ENCODE data around the gene WNT9B.

WNT9B gene

GRCh38 chr17:46886310-46886663 lies 34.9 kb downstream of the WNT9B start:
- no peak overlapping the region for H3K4me3 ChIP-seq (ENCODE audit: low read depth, low read length)
- DNase-seq (ENCODE audit: low read depth): no peak
- TF ChIP-seq CTCF (conservative IDR thresholded peaks at IDR 0.05; ENCODE audit: low read depth, low read length): no peak

GRCh38 chr17:46887717-46888116 lies 36.3 kb downstream of the WNT9B start:
- no peak for TF ChIP-seq CTCF (conservative IDR thresholded peaks at IDR 0.05; ENCODE audit: low read depth, low read length)
- DNase-seq (ENCODE audit: low read depth): no peak
- H3K4me3 ChIP-seq (ENCODE audit: low read depth, low read length): no peak overlapping the region

- TF ChIP-seq CTCF (conservative IDR thresholded peaks at IDR 0.05; ENCODE audit: low read depth, low read length): no peak
- H3K4me3 ChIP-seq (ENCODE audit: low read depth, low read length): no peak overlapping the region
- no peak for DNase-seq (ENCODE audit: low read depth)
Measured at GRCh38 chr17:46888727-46889126, 37.3 kb downstream of the WNT9B start.

GRCh38 chr17:46889519-46889918 lies 38.1 kb downstream of the WNT9B start:
- no peak for DNase-seq (ENCODE audit: low read depth)
- H3K4me3 ChIP-seq (ENCODE audit: low read depth, low read length): no peak overlapping the region
- TF ChIP-seq CTCF (conservative IDR thresholded peaks at IDR 0.05; ENCODE audit: low read depth, low read length): no peak

GRCh38 chr17:46889992-46890564 lies 38.7 kb downstream of the WNT9B start:
- no peak for TF ChIP-seq CTCF (conservative IDR thresholded peaks at IDR 0.05; ENCODE audit: low read depth, low read length)
- no peak for DNase-seq (ENCODE audit: low read depth)
- no peak overlapping the region for H3K4me3 ChIP-seq (ENCODE audit: low read depth, low read length)

- DNase-seq (ENCODE audit: low read depth): no peak
- no peak for TF ChIP-seq CTCF (conservative IDR thresholded peaks at IDR 0.05; ENCODE audit: low read depth, low read length)
- H3K4me3 ChIP-seq (ENCODE audit: low read depth, low read length): no peak overlapping the region
Measured at GRCh38 chr17:46890638-46891037, 39.3 kb downstream of the WNT9B start.

- H3K4me3 ChIP-seq (ENCODE audit: low read depth, low read length): no peak overlapping the region
- TF ChIP-seq CTCF (conservative IDR thresholded peaks at IDR 0.05; ENCODE audit: low read depth, low read length): no peak
- no peak for DNase-seq (ENCODE audit: low read depth)
Measured at GRCh38 chr17:46892192-46892703, 40.9 kb downstream of the WNT9B start.

Measured in choroid plexus epithelial cell (primary cell).